ENCODE results near the gene EEF1AKMT4.

The EEF1AKMT4 gene

DNA sequence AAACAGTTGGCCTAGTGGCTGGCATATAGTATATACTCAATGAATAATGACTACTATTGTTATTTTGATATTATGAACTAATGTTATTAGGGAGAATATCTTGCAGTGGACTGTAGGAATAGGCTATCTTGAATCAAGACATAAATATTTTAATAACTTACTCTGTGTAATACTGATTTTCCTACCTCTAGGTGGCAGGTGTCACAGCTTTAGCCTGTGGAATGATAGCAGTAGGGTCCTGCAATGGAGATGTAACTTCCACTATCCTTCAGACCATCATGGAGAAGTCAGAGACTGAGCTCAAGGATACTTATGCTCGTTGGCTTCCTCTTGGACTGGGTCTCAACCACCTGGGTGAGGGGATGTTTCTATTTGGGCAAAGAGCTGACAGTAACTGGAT is 56.1 kb downstream of the EEF1AKMT4 start:
- DNase-seq, result peak; percentile 12

DNA sequence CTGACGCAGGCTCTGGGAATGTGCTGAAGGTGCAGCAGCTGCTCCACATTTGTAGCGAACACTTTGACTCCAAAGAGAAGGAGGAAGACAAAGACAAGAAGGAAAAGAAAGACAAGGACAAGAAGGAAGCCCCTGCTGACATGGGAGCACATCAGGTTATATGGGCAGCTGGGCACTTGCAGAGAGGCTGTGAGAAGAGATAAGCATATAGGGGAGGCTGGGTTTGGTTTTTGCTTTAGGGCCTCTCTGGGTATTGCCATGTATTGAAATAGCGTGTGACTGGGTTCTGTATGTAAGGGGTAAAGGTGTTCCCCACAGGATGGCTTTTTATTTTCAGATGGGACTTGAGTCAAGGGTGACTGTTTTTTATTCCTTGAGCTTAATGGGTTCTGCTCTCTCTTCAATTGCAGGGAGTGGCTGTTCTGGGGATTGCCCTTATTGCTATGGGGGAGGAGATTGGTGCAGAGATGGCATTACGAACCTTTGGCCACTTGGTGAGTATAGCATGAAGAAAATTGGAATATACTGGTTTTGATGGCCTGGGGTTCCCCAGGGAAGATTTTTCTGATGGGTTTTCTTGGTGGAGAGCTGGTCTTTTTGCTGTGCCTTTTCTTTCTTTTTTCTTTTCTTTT is 57.0 kb downstream of the EEF1AKMT4 start:
- DNase-seq, result no peak

DNA sequence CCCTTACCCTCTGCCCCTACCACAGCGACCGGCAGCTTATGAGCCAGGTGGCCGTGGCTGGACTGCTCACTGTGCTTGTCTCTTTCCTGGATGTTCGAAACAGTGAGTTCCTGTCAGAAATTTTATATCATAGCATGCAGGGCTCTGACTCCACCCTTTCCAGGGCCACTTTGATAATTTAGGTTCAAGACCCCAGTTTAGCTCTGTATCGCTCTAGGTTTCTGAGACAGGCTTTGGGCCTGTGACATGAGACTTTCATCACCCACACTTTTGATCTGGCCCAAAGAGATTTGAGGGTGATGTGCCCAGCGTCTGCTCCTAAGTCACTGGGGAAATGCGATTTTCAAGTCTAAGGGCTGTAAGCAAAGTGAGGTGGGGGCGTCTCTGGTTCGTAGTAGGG is 58.4 kb downstream of the EEF1AKMT4 start:
- DNase-seq, result no peak

Measured in NCI-H510A treated with DMSO at 0.1 percent for 48 hours (cell line).